ENCODE measurements around the gene PTS. TPM values are rescaled to one million over a fixed set of nuclear protein-coding genes. Genes with fewer than 3 reads are reported as not detected.
"Not testable (repeated sequence)": the region's sequence is repeated elsewhere in the genome, so short reads cannot be mapped to it uniquely, and the experiment has no call there.

The PTS gene
- total and polyA plus RNA-seq, 8 donors = 28.2 to 46.0 (median 38.4) TPM

DNA sequence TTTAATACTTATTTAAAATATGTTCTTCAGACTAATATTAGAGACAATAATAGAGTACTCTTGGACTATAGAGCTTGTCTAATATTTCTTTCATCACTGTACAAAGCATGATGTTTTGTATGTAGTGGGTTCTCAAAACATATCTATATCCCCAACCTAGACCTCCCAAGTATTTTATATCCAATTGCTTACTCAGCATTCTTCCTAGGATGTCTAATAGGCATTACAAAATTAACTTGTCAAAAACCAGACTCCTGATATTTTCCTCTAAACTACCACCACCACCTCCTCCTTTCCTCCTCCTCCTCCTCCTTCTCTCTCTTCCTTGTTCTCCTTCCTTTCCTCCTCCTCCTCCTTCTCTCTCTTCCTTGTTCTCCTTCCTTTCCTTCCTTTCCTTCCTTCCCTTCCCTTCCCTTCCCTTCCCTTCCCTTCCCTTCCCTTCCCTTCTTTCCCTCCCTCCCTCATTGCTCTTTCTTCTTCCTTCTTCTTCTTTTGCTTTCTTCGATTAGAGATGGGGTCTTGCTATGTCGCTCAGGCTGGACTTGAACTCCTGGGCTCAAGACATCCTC is 29.6 kb upstream of the PTS start:
- ATAC-seq = no peak
- TF ChIP-seq, protein P1, sequence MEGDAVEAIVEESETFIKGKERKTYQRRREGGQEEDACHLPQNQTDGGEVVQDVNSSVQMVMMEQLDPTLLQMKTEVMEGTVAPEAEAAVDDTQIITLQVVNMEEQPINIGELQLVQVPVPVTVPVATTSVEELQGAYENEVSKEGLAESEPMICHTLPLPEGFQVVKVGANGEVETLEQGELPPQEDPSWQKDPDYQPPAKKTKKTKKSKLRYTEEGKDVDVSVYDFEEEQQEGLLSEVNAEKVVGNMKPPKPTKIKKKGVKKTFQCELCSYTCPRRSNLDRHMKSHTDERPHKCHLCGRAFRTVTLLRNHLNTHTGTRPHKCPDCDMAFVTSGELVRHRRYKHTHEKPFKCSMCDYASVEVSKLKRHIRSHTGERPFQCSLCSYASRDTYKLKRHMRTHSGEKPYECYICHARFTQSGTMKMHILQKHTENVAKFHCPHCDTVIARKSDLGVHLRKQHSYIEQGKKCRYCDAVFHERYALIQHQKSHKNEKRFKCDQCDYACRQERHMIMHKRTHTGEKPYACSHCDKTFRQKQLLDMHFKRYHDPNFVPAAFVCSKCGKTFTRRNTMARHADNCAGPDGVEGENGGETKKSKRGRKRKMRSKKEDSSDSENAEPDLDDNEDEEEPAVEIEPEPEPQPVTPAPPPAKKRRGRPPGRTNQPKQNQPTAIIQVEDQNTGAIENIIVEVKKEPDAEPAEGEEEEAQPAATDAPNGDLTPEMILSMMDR (IDR thresholded peaks at IDR 0.05) = no peak

DNA sequence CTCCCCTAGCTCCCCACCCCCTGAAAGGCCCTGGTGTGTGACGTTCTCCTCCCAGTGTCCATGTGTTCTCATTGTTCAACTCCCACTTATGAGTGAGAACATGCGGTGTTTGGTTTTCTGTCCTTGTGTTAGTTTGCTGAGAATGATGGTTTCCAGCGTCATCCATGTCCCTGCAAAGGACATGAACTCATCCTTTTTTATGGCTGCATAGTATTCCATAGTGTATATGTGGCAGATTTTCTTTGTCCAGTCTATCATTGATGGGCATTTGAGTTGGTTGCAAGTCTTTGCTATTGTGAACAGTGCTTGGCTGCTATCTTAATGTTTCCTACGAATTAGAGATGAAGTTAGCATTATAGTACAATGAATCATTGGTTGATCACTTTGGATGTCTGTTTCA is 27.1 kb upstream of the PTS start:
- H3K9me3 ChIP-seq; H3K27ac ChIP-seq; intact Hi-C loops (cut with DNase I); H3K27me3 ChIP-seq; H3K4me3 ChIP-seq; DNase-seq; H3K36me3 ChIP-seq; H3K4me1 ChIP-seq; ATAC-seq: not testable (repeated sequence)

More for the DNA sequence above, 29.6 kb upstream of the PTS start:
- H3K9me3 ChIP-seq = no peaks in the 10 kb centered on the region
- H3K4me3 ChIP-seq = no peak overlapping the region
- no peak overlapping the region for H3K27ac ChIP-seq
- no peaks in the 10 kb centered on the region for H3K4me1 ChIP-seq
- intact Hi-C loops (cut with DNase I) = no loop called here
- no peak for DNase-seq
- no peaks in the 10 kb centered on the region for H3K27me3 ChIP-seq
- no peaks in the 10 kb centered on the region for H3K36me3 ChIP-seq

DNA sequence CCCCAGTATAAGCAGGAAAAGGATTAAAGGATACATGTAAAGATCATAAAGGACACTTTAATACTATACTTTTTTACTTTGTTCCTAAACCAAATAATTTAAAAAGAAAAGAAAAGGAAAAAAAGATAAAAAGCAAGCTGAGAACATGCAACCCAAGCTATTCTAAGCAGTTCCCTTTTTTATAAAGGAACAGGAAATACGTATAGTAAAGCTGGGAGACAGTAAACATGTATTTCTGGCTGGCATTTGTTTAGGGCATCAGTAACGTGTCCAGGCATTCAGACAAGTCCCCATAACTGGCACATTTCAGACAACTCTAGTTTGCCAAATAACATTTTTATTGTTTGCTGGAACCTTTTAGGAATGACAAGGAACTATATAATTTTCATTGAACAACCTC is 26.0 kb upstream of the PTS start:
- H3K27ac ChIP-seq = no peak overlapping the region
- DNase-seq (no peak), ATAC-seq (no peak)
- no peak overlapping the region for H3K4me3 ChIP-seq
- intact Hi-C loops (cut with DNase I) = no loop called here
- H3K9me3 ChIP-seq = no peaks in the 10 kb centered on the region
- no peaks in the 10 kb centered on the region for H3K4me1 ChIP-seq
- no peaks in the 10 kb centered on the region for H3K36me3 ChIP-seq
- TF ChIP-seq, protein P1 (IDR thresholded peaks at IDR 0.05) = no peak
- H3K27me3 ChIP-seq = no peaks in the 10 kb centered on the region

DNA sequence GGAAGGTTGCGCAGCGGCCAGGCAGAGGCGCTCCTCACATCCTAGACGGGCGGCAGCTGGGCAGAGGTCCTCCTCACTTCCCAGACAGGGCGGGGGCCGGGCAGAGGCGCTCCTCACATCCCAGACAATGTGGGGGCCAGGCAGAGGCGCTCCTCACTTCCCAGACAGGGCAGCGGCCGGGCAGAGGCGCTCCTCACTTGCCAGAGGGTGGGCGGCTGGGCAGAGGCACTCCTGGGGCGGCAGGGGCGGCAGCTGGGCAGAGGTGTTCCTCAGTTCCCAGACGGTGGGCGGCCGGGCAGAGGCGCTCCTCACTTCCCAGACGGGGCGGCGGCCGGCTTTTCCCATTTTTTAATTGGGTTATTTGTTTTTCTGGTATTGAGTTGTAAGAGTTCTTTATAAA is 20.2 kb upstream of the PTS start:
- no peaks in the 10 kb centered on the region for H3K4me1 ChIP-seq
- no peak overlapping the region for H3K27ac ChIP-seq
- H3K4me3 ChIP-seq = no peak overlapping the region
- no peaks in the 10 kb centered on the region for H3K9me3 ChIP-seq
- H3K27me3 ChIP-seq = no peaks in the 10 kb centered on the region
- DNase-seq (peak in 1 of 4 donors; percentile 73), ATAC-seq (no peak)
- H3K36me3 ChIP-seq = no peaks in the 10 kb centered on the region
- TF ChIP-seq, protein P1 (IDR thresholded peaks at IDR 0.05) = no peak
- intact Hi-C loops (cut with DNase I) = no loop called here

DNA sequence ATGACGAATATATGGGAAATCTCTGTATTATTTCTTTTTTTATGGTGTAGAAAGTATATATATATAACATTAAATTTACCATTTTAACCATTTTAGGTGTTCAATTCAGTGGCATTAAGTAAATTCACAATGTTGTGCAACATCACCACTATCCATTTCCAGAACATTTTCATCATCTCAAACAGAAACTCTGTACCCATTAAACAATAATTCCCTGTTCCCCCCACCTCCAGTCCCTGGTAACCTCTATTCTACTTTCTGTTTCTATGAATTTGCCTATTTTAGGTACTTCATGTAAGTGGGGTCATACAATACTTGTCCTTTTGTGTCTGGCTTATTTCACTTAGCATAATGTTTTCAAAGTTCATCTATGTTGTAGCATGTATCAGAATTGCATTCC is 15.3 kb upstream of the PTS start:
- no peak for DNase-seq
- Histone ChIP-seq H3K27ac (no peak overlapping the region), H3K36me3 (no peaks in the 10 kb centered on the region), H3K27me3 (no peaks in the 10 kb centered on the region), H3K4me1 (no peaks in the 10 kb centered on the region), H3K4me3 (no peak overlapping the region), H3K9me3 (no peaks in the 10 kb centered on the region)
- intact Hi-C loops (cut with DNase I) = loop anchor here in 1 of 2 donors (10.0 kb wide), 1 partner anchor 64 kb away; no protein-coding TSS in a partner anchor
- TF ChIP-seq, protein P1 (IDR thresholded peaks at IDR 0.05) = no peak
- no peak for ATAC-seq

DNA sequence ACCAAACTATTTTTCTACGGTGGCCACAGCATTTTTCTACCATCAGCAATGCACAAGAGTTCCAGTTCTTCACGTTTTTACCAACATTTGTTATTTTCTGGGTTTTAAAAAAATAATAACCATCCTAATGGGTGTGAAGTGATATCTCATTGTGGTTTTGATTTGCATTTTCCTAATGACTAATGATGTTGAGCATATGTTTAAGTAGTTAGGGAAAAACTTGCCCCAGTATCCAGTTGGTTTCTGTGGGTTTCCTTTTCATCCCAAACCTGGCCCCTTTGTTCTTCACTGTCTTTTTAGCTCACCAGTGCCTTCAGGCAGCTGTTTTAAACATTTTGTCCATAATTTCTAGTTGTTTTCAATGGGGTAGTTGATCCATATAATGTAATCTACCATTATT is 14.7 kb upstream of the PTS start:
- Histone ChIP-seq H3K27me3 (no peaks in the 10 kb centered on the region), H3K4me3 (no peak overlapping the region), H3K36me3 (no peaks in the 10 kb centered on the region), H3K4me1 (no peaks in the 10 kb centered on the region), H3K9me3 (no peaks in the 10 kb centered on the region), H3K27ac (no peak overlapping the region)
- TF ChIP-seq, protein P1 (IDR thresholded peaks at IDR 0.05) = no peak
- ATAC-seq (no peak), DNase-seq (no peak)
- intact Hi-C loops (cut with DNase I) = loop anchor here in 1 of 2 donors (10.0 kb wide), 1 partner anchor 63 kb away; no protein-coding TSS in a partner anchor

Data from left lung (tissue), 10 donors.